ENCODE measurements around the gene EVI5.

DNA sequence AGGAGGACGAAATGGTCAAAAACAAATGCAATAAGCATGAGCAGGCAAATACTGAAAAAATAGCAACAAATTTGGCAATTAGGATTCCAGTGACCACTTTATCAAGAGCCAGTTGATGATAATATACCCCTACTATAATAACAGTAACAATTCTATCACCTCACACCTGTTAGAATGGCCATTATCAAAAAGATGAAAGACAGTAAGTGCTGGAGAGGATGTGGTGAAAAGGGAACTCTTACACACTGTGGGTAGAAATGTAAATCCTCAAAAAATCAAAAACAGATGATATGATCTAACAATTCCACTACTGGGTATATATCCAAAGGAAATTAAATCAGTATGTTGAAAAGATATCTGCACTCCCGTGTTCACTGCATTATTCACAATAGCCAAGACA is 183.9 kb downstream of the EVI5 start:
- TF ChIP-seq KDM1A (IDR thresholded peaks at IDR 0.05; ENCODE audit: low read depth): no peak
- TF ChIP-seq MAZ (IDR thresholded peaks at IDR 0.05; ENCODE audit: borderline replicate concordance, low read depth, low read length): no peak
- no peak for TF ChIP-seq RCOR1 (IDR thresholded peaks at IDR 0.05; ENCODE audit: low read depth, low read length)
- no peak for TF ChIP-seq NFE2L2 (conservative IDR thresholded peaks at IDR 0.05; ENCODE audit: low read length)
- TF ChIP-seq, protein P1, sequence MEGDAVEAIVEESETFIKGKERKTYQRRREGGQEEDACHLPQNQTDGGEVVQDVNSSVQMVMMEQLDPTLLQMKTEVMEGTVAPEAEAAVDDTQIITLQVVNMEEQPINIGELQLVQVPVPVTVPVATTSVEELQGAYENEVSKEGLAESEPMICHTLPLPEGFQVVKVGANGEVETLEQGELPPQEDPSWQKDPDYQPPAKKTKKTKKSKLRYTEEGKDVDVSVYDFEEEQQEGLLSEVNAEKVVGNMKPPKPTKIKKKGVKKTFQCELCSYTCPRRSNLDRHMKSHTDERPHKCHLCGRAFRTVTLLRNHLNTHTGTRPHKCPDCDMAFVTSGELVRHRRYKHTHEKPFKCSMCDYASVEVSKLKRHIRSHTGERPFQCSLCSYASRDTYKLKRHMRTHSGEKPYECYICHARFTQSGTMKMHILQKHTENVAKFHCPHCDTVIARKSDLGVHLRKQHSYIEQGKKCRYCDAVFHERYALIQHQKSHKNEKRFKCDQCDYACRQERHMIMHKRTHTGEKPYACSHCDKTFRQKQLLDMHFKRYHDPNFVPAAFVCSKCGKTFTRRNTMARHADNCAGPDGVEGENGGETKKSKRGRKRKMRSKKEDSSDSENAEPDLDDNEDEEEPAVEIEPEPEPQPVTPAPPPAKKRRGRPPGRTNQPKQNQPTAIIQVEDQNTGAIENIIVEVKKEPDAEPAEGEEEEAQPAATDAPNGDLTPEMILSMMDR (IDR thresholded peaks at IDR 0.05): no peak
- TF ChIP-seq NPAS2 (CRISPR knock-in tag; IDR thresholded peaks at IDR 0.05; ENCODE audit: borderline replicate concordance): no peak
